Measurements from ENCODE around the gene AUTS2.

The AUTS2 gene

DNA sequence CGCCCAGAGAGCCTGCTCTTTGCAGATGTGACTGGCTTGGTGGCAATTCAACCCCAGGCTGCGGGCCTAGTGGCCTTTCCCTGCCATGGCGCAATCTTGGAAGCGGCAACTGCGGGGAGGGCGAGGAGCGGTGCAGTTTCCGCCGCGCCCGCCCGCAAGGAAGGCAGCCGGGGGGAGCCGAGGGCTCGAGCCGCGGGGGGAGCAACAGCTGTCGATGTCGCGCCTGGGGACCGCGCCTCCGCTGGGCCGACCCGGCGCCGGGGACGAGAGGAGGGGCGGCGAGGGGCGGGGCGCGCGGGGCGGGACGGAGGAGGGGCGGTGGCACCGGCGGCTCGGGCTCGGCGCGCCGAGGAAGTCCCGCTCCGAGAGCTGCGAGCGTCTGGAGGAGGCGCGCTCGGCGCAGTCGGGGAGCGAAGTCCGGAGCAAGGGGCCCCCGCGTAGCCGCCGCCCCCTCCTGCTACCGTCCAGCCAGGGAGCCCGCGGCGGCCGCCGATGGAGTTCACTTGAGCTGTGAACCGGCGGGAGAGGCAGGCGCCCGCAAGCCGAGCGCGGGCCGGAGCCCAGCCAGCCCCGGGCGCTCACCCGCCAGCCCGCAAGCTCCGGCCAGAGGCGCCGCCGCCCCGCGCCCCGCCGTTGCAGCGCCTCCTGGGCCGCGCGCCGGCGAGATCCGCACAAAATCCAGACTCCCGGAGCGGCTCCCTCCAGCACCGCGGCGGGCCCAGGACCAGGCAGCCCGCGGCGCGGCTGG lies 1095.6 kb downstream of the AUTS2 start:
- DNase-seq (ENCODE audit: low read depth), result peak; percentile 51

DNA sequence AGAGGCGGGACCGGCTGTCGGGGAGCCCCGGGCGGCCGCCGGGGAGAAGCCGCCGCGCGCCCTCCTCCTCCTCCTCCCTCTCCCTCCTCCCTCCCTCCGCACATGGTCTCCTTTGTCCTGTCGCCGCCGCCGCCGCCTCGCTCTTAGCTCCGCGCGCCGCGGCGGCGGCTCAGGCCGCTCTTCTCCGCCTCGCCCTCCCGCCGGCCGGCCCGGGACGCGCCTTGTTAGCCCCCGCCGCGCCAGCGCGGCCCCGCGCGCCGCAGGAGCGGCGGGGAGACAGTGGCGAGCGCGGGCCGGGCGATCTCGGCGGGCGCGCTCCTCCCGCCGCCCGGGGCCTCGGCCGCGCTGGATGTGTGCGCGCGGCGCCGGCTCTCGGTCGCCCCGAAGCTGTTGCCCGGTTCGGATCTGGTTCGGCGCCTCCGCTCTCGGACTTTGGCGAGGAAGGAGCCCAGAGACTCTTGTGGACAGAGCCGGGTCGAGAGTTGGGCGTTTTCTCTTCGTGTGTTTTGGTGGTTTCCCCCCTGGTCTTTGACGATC lies 1096.2 kb downstream of the AUTS2 start:
- no peak for DNase-seq (ENCODE audit: low read depth)

DNA sequence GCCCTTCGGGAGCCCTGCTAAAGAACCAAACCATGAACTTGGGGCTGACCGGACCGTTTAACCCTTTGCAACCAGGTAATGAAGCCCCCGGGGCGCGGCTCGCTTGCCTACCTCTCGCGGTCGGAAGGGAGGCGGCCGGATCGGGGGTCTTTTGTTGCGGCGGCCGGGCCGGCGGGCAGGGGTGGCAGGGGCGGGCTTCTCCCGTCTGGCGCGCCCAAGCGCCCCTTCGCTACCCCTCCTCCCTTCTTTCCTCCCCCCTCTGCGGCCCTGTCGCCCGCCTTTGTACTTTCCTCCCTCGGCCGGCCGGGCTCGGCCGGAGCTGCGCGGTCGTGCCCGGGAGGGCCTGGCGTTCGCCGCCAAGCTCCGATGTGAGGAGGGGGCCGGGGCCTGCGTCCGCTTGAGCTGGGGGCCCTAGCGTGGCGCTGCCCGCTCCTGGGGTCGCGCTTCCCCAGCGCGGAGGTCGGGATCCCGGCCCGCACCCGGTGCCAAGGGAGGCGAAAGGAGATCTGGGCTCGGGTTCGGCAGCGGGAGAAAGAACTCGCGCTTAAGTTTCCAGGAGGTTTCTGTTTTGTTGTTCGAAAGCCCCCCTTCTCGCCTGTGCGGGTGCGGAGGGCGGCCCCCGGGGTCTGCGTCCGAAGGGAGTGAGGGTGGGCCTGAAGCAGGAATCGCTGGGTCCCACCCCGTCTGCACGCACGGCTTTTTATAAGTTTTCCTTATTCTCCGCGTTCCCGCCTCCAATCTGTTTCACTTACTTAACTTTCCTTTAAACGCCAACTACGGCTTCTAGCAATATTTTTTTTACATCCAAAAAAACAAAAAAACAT lies 1096.9 kb downstream of the AUTS2 start:
- no peak for DNase-seq (ENCODE audit: low read depth)

DNA sequence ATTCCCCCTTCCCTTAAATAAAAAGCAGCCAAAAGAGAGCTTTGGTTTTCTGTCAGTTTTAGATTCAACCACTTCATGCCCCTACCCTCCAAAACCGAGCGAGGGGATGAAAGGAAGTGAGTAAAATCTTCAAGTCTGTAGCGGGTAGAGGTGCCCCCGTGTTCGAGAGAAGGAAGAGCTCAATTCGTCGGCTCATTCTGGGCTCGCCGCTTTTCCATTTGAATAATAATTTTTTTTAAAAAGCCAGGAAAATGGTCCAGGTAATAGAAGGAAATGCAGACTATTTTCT lies 1097.5 kb downstream of the AUTS2 start:
- no peak for DNase-seq (ENCODE audit: low read depth)

DNA sequence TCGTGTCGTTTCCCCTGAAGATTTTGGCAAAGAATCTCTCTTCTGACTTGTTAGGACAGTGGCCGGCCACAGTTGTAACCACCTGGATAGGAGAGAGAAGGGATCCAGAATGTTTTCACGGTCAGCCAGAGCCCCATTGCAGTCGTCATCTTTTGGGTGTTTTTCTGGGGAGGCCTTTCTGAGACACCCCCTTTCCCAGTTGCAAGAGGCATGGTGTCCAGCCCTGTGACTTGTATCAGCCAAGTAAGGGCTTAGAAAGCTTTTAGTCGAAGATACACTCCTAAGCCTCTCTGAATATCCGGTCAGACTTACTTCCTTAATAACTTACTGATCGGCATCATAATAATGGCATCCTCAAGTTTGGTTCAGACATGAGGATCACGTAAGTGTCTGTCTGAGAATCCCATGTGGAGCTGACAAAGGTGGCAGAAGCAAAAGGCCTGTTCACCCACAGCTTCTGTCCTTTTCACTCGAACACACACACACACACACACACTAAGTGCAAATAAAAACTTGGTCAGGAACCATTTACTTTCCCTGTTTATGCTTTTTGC lies 1098.0 kb downstream of the AUTS2 start:
- no peak for DNase-seq (ENCODE audit: low read depth)

DNA sequence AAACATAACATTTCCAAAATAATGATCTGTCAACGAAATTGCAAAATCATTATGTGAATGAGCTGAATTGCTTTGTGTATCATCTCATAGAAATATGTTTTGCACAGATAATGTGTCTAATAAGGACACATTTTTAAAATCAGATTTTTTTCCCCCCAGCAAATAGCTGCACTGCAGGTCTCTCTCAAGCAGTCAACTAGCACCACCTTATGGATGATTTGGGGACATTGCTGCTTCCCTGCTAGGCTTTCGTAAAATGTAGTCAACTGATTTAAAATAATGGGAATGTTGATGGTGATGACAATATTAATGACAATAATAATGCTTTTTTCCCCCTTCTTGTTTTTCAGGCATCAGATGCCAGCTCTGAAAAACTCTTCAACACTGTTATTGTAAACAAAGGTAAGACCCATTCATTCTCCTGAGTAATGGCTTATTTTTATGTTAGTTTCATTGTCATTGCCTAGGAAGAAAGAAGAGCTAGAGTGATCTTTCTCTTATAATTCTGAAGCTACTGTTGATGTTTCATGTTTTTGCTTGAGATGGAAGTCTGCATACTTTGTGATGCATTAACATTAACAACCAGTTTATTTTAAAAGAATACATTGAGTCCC lies 1100.1 kb downstream of the AUTS2 start:
- DNase-seq (ENCODE audit: low read depth), result no peak

DNA sequence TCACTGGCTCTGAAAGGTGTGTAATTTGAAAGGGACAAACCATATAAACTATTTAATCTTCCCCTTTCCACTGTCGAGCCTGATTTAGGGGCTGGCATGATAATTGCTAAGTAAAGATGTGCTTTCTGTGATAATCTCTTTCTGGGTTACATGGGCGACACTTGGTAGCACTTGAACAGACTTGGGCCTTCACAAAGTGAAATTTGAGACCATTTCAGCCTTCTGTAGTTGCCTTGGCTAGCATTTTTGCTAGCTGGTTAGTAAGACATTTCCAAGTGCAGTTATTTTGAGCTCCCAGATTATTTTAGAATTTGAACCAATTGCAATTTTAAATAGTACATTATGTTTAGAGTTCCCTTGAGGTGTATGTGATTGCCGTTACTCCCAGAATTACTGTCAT lies 1101.0 kb downstream of the AUTS2 start:
- DNase-seq (ENCODE audit: low read depth), result no peak

DNA sequence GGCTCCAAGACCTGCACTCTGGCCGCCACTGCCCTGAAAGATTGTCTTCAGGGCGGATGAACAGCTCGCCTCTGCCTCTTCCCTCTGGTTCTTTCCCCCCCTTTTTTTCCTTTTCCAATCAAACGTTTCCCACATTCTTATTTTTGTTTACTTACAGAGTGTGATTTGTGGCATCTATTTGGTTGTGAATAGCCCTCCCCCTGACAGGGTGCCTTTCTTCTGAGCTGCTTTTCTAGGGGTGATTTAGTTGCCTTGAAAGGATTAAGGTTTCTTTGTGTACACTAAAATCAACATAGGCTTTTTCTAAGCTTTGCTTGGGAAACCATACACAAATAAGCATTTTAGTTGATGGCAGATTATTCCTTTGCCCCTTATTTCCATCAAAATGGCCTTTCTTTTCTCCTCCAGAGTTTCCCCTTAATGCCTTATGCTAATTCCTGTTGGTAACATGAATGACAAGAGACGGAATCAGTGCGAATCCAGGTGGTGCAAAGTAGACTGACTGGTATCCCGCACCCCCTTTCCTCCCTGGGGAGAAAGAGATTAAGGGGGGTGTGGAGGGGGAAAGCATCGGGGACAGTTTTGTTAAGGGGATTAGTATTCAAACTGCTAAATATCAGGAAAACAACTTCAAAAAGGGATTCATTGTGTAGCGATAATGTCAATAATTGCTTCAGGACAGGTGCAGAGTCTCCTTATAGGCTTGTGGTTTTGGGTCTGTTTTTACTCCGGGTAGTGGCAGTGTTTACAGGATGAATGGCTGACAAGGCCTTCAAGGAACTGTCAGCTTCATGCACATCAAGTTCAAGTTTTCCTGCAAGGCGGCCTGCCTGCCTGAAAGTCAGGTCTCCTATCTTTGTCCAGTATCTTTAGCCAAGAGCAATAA lies 1102.0 kb downstream of the AUTS2 start:
- DNase-seq (ENCODE audit: low read depth), result no peak

DNA sequence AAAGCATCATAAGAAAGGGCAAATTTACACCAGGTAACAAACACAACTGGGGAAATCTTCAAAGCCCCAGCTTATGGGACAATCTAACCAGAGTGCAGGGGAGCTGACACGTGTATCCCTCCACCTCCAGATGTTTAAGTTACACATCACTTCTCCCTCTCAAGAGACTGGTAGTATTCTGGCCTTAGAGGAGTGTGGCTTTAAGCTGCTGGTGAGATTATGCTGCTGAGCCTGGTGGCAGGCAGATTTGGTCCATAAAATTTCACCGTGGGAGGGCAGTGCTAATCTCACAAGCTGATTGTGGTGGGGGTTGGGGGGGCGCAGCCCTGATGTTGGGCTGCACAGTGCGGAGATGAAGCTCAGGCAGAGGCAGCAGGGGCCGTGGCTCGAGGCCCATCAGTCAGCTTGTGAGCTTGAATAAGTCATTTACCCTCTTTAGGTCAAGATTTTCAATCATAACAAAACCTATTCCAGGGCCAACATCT lies 1102.7 kb downstream of the AUTS2 start:
- DNase-seq (ENCODE audit: low read depth), result no peak

DNA sequence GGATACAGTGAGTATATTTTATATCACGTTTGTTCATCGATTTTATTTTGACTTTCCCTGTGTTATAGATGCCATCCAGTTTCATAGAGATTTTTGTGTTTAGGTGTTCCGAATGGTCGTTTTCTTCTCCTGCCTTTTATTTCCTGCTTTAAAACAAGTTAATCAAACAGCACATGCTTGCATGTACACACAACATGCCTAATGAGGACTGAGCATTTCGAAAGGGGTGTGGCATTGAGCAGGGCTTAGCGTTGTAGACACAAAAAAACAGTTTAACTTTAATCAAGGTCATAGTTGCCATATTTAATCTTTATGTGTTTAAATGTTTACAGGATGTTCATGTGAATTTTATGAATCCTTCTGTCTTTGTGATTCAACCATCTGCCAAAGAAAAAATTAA lies 1103.2 kb downstream of the AUTS2 start:
- no peak for DNase-seq (ENCODE audit: low read depth)

DNA sequence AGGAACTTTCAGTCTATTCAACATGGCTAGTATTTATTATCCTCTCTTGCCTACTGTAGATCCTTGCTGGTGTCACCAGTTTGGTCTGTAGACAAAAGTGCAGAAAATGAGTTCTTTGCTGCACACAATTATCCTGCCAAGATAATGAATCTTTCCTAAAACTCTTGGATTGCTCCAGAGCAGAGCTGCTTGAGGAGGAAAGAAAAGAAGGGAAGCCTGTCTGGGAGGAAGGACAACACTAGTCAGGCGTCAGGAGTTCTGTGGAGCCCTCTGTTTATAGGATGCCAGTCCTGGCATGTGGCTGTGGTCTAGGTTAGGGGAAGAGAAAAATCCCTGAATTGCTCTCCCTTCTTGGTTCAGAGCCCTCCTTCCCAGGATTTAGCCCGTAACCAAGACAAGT lies 1103.7 kb downstream of the AUTS2 start:
- no peak for DNase-seq (ENCODE audit: low read depth)

DNA sequence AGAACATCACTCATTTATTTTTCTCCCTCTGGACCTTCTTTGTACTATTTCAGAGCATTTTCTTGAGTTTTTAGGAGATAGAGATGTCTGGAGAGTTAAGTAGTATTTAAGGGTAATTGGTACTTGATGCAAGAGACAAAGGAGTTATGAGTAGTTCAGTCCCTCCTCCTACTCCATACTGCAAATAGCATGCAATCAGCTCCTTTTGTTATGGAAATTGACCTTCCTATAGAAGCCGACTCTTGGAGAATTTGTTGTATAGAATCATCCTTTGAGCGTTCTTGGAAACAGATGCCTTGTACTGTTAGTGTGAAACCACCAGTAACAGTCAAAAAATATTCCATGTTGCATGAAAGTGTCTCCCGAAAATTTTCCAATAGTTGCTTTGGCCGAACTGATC lies 1105.5 kb downstream of the AUTS2 start:
- no peak for DNase-seq (ENCODE audit: low read depth)

DNA sequence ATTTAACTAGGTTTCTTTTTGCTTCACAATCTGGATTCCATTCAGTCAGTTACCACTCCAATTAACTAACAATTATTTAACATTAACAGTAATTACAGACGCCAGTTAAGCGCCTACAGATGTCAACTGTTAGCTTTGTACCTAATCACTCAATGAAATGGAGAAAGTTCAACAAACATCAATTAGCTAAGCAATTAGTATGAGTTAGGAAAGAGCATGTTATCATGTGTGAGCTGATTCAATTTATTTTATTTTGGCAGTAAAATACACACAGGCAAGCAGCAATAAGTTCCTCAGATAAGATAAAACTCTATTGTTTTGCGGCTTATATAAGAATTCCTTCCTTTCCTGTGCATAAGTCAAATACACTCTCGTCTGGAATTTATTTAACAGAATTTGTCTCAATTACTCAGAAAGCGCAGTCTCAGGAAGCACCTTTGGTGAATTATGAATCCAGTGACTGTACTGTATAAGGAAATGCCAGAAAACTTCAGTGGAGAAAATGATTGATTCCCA lies 1106.6 kb downstream of the AUTS2 start:
- no peak for DNase-seq (ENCODE audit: low read depth)

DNA sequence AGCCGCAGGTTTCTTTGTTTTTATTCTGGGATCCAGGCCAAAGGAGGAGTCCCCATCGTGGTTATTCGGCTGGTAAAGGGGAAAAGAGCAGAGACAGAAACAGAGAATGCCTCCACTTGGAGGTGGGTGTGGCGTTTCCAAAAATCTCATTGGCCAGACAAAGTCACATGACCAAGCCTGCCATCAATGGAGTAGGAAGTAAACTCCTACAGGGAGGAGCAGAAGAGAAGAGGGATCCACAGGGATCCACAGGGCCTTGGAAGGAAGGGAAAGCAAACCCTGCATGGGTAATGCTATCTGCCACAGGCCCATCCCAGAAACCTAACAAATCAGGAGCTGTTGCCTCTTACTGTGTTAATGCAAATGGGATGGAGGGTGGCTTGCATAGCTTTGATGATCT lies 1107.9 kb downstream of the AUTS2 start:
- no peak for DNase-seq (ENCODE audit: low read depth)

DNA sequence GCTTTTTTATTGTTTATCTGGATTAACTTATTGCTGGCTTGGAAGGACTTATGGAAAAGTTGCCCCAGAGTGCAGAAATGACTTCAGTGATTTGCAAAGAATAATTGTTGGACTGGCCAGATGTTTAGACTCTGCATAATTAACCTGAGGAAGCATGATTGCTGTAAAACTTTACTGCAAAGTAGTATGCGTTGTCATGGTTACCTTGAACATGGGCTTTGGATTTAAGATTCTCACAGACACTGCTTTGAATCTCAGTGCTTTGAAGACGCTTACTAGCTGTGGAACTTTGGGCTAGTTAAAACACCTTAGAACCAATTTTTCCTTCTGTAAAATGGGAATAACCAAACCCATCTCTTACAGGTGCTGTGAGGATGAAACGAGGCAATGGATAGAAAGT lies 1108.4 kb downstream of the AUTS2 start:
- DNase-seq (ENCODE audit: low read depth), result no peak

DNA sequence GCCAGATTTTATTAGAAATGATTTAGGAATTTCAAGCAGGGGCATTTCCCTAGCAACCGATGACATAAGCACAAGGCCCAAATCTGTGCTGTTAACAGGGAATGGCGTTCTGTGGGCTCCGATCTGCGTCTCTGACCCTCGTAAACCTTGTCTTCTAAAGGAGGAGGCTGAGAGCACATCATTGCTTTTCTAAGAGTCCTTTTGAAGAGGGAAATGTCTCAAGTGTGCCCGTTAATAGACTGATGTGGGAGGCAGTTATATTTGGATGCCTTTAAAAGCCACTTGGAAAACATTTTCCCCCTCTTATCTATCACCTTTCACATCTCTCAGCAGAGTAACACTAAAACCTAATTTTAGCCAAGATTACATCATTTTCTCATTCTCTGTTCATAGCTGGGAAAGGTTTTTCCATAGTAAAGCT lies 1109.6 kb downstream of the AUTS2 start:
- DNase-seq (ENCODE audit: low read depth), result no peak

DNA sequence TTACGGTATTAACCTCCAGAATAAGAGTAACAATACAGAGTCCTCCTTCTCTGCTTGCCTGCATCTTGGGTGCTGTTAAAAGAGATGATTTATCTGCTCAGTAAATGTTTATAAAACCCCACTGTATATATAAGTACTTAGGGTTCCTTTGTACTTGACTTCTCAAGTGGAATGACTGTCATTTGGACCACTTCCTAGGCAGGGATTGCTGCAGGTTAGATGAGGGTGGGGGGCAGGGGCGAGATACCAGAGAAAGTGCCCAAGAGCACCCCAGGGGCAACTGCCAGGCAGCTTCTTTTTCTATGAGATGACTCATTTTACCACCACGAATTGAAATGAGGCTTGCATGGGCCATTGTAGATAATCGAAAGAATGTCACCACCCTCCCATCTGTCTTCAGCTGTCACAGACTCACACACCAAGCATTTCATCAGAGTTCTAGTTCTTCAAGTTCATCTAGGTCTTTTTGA lies 1111.8 kb downstream of the AUTS2 start:
- DNase-seq (ENCODE audit: low read depth), result no peak

DNA sequence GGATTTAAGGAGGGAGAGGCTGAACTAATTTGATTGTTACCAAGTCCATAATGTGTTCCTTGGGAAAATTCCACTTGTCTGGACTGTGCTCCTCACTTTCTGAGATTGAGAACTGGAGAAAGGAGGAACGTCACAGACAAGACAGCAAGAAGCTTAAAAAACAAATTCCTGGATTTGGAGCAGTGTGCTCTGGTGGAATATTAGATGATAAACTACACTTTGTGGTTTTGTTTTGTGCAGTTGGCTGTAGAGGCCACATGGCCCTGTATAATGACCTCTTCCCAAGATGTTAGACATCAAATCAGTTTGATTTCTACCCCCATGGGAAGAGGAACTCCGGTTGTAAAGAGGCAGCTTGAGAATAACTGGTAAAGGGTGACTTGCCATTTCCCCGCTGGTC lies 1112.4 kb downstream of the AUTS2 start:
- no peak for DNase-seq (ENCODE audit: low read depth)

DNA sequence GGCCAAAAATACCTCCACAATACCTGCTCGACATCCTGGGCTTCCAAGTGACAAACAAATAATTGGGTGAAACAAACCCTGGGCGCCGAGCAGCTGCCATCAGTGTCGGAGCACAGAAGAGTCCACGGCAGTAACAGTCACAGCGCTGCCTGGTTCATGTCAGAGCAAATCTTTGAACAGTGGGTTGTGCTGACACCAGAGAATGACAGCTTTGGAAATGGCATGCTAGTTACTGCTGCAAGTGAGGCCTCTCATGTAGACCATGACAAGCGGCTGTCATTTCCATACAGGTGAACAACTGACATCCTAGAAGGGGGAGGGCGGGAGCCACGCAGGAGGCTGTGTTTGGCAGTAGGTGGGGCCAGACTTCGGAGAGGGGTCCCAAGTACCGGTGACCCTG lies 1113.2 kb downstream of the AUTS2 start:
- DNase-seq (ENCODE audit: low read depth), result no peak

DNA sequence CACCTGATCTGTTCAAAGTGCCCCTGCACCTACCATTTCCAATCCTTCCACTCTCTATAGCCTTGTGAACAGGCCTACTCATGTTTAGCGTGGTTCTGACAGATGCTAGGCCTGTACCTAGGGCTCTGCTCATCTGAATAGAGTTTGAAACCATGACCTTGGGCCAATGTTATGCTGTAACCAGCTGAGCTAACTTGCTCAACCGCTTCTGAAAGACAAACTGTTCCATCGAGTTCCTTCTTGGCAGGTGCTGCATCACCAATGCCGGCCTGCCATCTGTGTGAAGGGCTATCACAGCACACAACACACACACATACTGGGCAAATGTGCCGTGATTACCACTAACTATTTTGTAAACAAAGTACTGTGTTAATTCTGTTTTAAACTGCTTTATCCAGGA lies 1114.7 kb downstream of the AUTS2 start:
- DNase-seq (ENCODE audit: low read depth), result no peak

DNA sequence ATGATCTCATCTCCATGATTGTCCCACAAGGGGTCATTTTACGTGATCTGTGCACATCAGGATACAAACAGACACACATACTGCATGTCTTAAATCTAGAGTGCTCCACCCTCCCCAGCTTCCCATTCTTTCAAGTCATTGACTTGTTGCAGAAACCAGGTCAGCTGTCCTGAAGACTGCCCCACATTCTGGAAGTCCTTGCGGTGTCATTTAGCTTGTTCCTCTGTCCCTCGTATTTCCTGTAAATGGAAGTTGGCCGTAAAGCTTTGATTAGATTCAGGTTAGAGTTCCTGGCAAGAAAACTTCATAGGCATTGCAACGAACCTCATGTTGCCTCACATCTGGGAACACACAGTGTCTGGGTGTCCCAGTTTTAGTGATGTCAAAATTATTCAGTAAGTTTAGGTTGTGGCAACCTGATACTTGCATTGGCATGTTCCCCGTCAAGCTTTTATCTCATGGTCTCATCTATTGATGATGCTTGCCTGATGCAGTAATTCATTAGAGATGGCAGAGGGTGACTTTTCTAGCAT lies 1116.3 kb downstream of the AUTS2 start:
- DNase-seq (ENCODE audit: low read depth), result no peak

Data from stimulated activated CD8-positive, alpha-beta memory T cell treated with anti-CD3 and anti-CD28 coated beads, Interleukin-4, amount 100 ng/mL, for 24 hours (primary cell).